GM10266 (cell line): Measurements from ENCODE around the gene SMARCA1.

ENCODE experiments used
- DNase-seq: peaks from one replicate; pipeline ENCODE4 v3.0.0; 2012; ENCODE audit errors: extremely low spot score
- TF ChIP-seq, protein P1 (sequence below): IDR thresholded peaks from 2 replicates; pipeline ENCODE4 v1.5.1; 2012; ENCODE audit warnings: mild to moderate bottlenecking, low read depth; ENCODE audit not compliant: control insufficient read depth, insufficient read depth; ENCODE audit errors: missing control alignments

SMARCA1 gene

GRCh38 chrX:129433461-129433860, 89.8 kb downstream of the SMARCA1 start:
- DNase-seq: no peak
- TF ChIP-seq, protein P1, sequence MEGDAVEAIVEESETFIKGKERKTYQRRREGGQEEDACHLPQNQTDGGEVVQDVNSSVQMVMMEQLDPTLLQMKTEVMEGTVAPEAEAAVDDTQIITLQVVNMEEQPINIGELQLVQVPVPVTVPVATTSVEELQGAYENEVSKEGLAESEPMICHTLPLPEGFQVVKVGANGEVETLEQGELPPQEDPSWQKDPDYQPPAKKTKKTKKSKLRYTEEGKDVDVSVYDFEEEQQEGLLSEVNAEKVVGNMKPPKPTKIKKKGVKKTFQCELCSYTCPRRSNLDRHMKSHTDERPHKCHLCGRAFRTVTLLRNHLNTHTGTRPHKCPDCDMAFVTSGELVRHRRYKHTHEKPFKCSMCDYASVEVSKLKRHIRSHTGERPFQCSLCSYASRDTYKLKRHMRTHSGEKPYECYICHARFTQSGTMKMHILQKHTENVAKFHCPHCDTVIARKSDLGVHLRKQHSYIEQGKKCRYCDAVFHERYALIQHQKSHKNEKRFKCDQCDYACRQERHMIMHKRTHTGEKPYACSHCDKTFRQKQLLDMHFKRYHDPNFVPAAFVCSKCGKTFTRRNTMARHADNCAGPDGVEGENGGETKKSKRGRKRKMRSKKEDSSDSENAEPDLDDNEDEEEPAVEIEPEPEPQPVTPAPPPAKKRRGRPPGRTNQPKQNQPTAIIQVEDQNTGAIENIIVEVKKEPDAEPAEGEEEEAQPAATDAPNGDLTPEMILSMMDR: no peak

GRCh38 chrX:129427267-129427666, 96.0 kb downstream of the SMARCA1 start:
- TF ChIP-seq, protein P1: no peak
- no peak for DNase-seq

DNA sequence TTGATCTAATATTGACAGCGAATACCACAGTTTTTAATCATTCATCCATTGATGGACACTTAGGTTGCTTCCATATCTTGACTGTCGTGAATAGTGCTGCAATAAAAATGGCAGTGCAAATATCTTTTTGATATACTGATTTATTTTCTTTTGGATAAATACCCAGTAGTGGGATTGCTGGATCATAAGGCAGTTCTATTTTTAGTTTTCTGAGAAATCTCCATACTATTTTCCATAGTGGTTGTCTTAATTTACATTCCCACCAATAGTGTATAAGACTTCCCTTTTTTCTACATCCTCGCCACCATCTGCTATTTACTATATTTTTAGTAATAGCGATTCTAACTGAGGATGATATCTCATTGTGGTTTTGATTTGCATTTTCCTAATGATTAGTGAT, 100.1 kb downstream of the SMARCA1 start:
- no peak for DNase-seq
- TF ChIP-seq, protein P1: no peak

GRCh38 chrX:129404670-129405008, 118.7 kb downstream of the SMARCA1 start:
- TF ChIP-seq, protein P1: no peak

GRCh38 chrX:129403974-129404669, 119.2 kb downstream of the SMARCA1 start:
- no peak for DNase-seq

More at GRCh38 chrX:129404670-129405008, 118.7 kb downstream of the SMARCA1 start:
- no peak for DNase-seq

More at GRCh38 chrX:129403974-129404669, 119.2 kb downstream of the SMARCA1 start:
- TF ChIP-seq, protein P1: no peak
